A549 (cell line): ENCODE data around the gene ABCC3.

Experiments
- BCL3 ChIP-seq: fragments of >200 bp; sonication (Bioruptor Twin); formaldehyde crosslinking; IDR thresholded peaks from 3 replicates; pipeline ENCODE4 v1.6.1; 2016
- CBX8 ChIP-seq: fragments of 200-600 bp; sonication (generic); IDR thresholded peaks from 2 replicates; pipeline ENCODE4 v1.6.1; 2016
- CHD4 ChIP-seq: fragments of 200-600 bp; sonication (generic); IDR thresholded peaks from 2 replicates; pipeline ENCODE4 v1.6.1; 2016; ENCODE audit warnings: antibody characterized with exemption, mild to moderate bottlenecking, borderline replicate concordance
- CTCF ChIP-seq: fragments of >200 bp; sonication (Bioruptor Twin); formaldehyde crosslinking; IDR thresholded peaks from 3 replicates; pipeline ENCODE4 v1.5.1; 2016
- EP300 ChIP-seq, 2 experiments: fragments of >200 bp; sonication (Bioruptor Twin); formaldehyde crosslinking; IDR thresholded peaks; 2 replicates in 1 of 2; 3 replicates in 1 of 2; pipeline ENCODE4 v1.6.1; 2016 to 2017
- MAX ChIP-seq: IDR thresholded peaks from 2 replicates; pipeline ENCODE4 v1.6.1; 2012
- RCOR1 ChIP-seq: fragments of 150-350 bp; IDR thresholded peaks from 2 replicates; pipeline ENCODE4 v1.6.1; 2014; ENCODE audit warnings: antibody characterized with exemption, low read length, low read depth
- SMC3 ChIP-seq: fragments of >200 bp; sonication (Bioruptor Twin); formaldehyde crosslinking; IDR thresholded peaks from 3 replicates; pipeline ENCODE4 v1.6.1; 2018; ENCODE audit warnings: inconsistent platforms

GRCh38 chr17:50691550-50692447 lies 57.1 kb downstream of the ABCC3 start:
- TF ChIP-seq CTCF = no peak
- no peak for TF ChIP-seq EP300 (IDR thresholded peaks at IDR 0.05)
- TF ChIP-seq MAX = peak; percentile 41; the same call in 1 of the 2 replicates
- TF ChIP-seq SMC3 = peak; percentile 14; the same call in 1 of the 3 replicates
- TF ChIP-seq CHD4 = no peak
- TF ChIP-seq BCL3 = 0 out of 3 replicates have a peak, but pooled peaks have one; percentile 10
- no peak for TF ChIP-seq RCOR1
- no peak for TF ChIP-seq CBX8
